Stomach smooth muscle (tissue), 2 donors: ENCODE measurements around the gene SLC22A31.

Source experiments
- H3K27ac ChIP-seq: one replicate; pipeline ENCODE4 v1.7.0; 2013; ENCODE audit warnings: mild to moderate bottlenecking, low read length, inconsistent platforms
- H3K27me3 ChIP-seq, 2 donors: one replicate each; pipeline ENCODE4 v1.7.0; 2013; ENCODE audit warnings: low read length in 2 of 2; ENCODE audit not compliant: insufficient read depth in 2 of 2, control insufficient read depth in 1 of 2
- H3K36me3 ChIP-seq, 2 donors: one replicate each; pipeline ENCODE4 v1.7.0; 2013; ENCODE audit warnings: low read length in 2 of 2; ENCODE audit not compliant: control insufficient read depth in 2 of 2, insufficient read depth in 2 of 2
- H3K4me1 ChIP-seq: one replicate; pipeline ENCODE4 v1.7.0; 2013; ENCODE audit warnings: low read length; ENCODE audit not compliant: control insufficient read depth, insufficient read depth
- H3K4me3 ChIP-seq, 2 donors: one replicate each; pipeline ENCODE4 v1.7.0; 2013; ENCODE audit warnings: low read length in 2 of 2
- H3K9ac ChIP-seq, 2 donors: one replicate each; pipeline ENCODE4 v1.7.0; 2013; ENCODE audit warnings: low read length in 2 of 2, mild to moderate bottlenecking in 1 of 2
- H3K9me3 ChIP-seq, 2 donors: one replicate each; pipeline ENCODE4 v1.7.0; 2013; ENCODE audit warnings: low read length in 2 of 2; ENCODE audit not compliant: control insufficient read depth in 2 of 2
- donor health status: healthy.
- donor health status: Pancreatic carcinoma.

The SLC22A31 gene

GRCh38 chr16:89216315-89217137, 16.2 kb upstream of the SLC22A31 start:
- no peaks in the 10 kb centered on the region for H3K9me3 ChIP-seq
- H3K27ac ChIP-seq = peak overlapping the region; percentile 95
- peak overlapping the region; percentile 89 to 94 for H3K4me3 ChIP-seq
- H3K4me1 ChIP-seq = peaks cover 6% of the 10 kb centered on the region
- H3K9ac ChIP-seq = peak overlapping the region; percentile 93 to 95
- peaks cover 12 to 15% of the 10 kb centered on the region in 2 donors for H3K36me3 ChIP-seq
- H3K27me3 ChIP-seq = no peaks in the 10 kb centered on the region

- Histone ChIP-seq H3K27me3 (no peaks in the 10 kb centered on the region), H3K9ac (no peak overlapping the region)
These were observed 10.7 kb upstream of the SLC22A31 start for GRCh38 chr16:89210904-89211515.

GRCh38 chr16:89210165-89210903, 10.0 kb upstream of the SLC22A31 start:
- H3K36me3 ChIP-seq = no peaks in the 10 kb centered on the region
- H3K4me3 ChIP-seq = no peak overlapping the region
- H3K27me3 ChIP-seq = no peaks in the 10 kb centered on the region
- H3K27ac ChIP-seq = no peak overlapping the region
- no peak overlapping the region for H3K9ac ChIP-seq
- H3K4me1 ChIP-seq = no peaks in the 10 kb centered on the region
- H3K9me3 ChIP-seq = no peaks in the 10 kb centered on the region

More at GRCh38 chr16:89210904-89211515, 10.7 kb upstream of the SLC22A31 start:
- H3K9me3 ChIP-seq = no peaks in the 10 kb centered on the region
- H3K36me3 ChIP-seq = no peaks in the 10 kb centered on the region
- H3K27ac ChIP-seq = no peak overlapping the region
- H3K4me1 ChIP-seq = peaks cover 1% of the 10 kb centered on the region
- H3K4me3 ChIP-seq = no peak overlapping the region

- H3K27me3 ChIP-seq = peaks cover 0 to 2% of the 10 kb centered on the region in 2 donors
- H3K4me3 ChIP-seq = no peak overlapping the region
- no peak overlapping the region for H3K27ac ChIP-seq
- H3K36me3 ChIP-seq = no peaks in the 10 kb centered on the region
- no peaks in the 10 kb centered on the region for H3K9me3 ChIP-seq
- H3K4me1 ChIP-seq = no peaks in the 10 kb centered on the region
- H3K9ac ChIP-seq = no peak overlapping the region
These were observed 9.2 kb upstream of the SLC22A31 start for GRCh38 chr16:89209522-89210044.

GRCh38 chr16:89207993-89208392, 7.7 kb upstream of the SLC22A31 start:
- Histone ChIP-seq H3K4me3 (no peak overlapping the region), H3K9ac (no peak overlapping the region), H3K27ac (no peak overlapping the region), H3K27me3 (peaks cover 5% of the 10 kb centered on the region in 2 donors), H3K9me3 (no peaks in the 10 kb centered on the region), H3K36me3 (no peaks in the 10 kb centered on the region), H3K4me1 (no peaks in the 10 kb centered on the region)

- H3K27me3 ChIP-seq = peaks cover 31 to 38% of the 10 kb centered on the region in 2 donors
- peaks cover 2 to 4% of the 10 kb centered on the region in 2 donors for H3K9me3 ChIP-seq
- peaks cover 8% of the 10 kb centered on the region for H3K4me1 ChIP-seq
- no peak overlapping the region for H3K27ac ChIP-seq
- H3K36me3 ChIP-seq = no peaks in the 10 kb centered on the region
- no peak overlapping the region for H3K9ac ChIP-seq
- H3K4me3 ChIP-seq = no peak overlapping the region
These were observed 2.3 kb upstream of the SLC22A31 start for GRCh38 chr16:89202422-89203215.

GRCh38 chr16:89201439-89202377, 1.4 kb upstream of the SLC22A31 start:
- Histone ChIP-seq H3K4me1 (peaks cover 8% of the 10 kb centered on the region), H3K36me3 (no peaks in the 10 kb centered on the region), H3K9ac (no peak overlapping the region), H3K27me3 (peaks cover 31 to 38% of the 10 kb centered on the region in 2 donors), H3K9me3 (peaks cover 2 to 4% of the 10 kb centered on the region in 2 donors), H3K4me3 (no peak overlapping the region), H3K27ac (no peak overlapping the region)

- Histone ChIP-seq H3K27ac (no peak overlapping the region), H3K4me1 (peaks cover 8% of the 10 kb centered on the region), H3K9me3 (peaks cover 2 to 4% of the 10 kb centered on the region in 2 donors), H3K4me3 (no peak overlapping the region), H3K36me3 (no peaks in the 10 kb centered on the region), H3K27me3 (peaks cover 31 to 38% of the 10 kb centered on the region in 2 donors), H3K9ac (no peak overlapping the region)
These were observed 594 bp upstream of the SLC22A31 start for GRCh38 chr16:89200850-89201411.
